ENCODE results near the gene HPCA. TPM values are rescaled to one million over a fixed set of nuclear protein-coding genes. Genes with fewer than 3 reads are reported as not detected.

Gene HPCA
- total and polyA plus RNA-seq, 8 donors: 0.16 to 0.61 (median 0.35) TPM; not detected in 1

DNA sequence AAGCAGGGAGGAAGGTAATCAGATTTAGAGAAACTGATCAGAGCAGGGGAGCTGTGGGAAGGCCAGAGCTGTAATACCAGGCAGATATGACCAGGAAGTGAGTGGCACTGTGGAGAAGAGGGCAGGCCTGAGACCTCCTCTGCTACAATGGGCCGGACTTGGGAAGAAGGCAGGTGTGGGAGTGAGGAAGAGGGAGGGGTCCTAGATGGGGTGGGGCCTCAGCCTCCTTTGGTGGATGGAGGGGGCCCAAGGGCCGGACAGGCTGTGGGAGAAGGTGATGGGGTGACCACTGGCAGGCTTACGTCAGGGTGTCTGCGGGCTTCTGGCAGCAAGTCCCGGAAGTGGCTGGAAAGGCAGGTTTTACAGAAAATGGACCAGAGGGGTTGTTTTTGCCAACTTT, 5.0 kb upstream of the HPCA start:
- ATAC-seq (no peak), DNase-seq (no peak)
- Histone ChIP-seq H3K36me3 (no peaks in the 10 kb centered on the region), H3K27me3 (peaks cover 16 to 64% of the 10 kb centered on the region in 2 donors), H3K4me1 (no peaks in the 10 kb centered on the region), H3K4me3 (no peak overlapping the region), H3K9me3 (no peaks in the 10 kb centered on the region), H3K27ac (no peak overlapping the region)
- intact Hi-C loops (cut with DNase I): no loop called here
- TF ChIP-seq, protein P1, sequence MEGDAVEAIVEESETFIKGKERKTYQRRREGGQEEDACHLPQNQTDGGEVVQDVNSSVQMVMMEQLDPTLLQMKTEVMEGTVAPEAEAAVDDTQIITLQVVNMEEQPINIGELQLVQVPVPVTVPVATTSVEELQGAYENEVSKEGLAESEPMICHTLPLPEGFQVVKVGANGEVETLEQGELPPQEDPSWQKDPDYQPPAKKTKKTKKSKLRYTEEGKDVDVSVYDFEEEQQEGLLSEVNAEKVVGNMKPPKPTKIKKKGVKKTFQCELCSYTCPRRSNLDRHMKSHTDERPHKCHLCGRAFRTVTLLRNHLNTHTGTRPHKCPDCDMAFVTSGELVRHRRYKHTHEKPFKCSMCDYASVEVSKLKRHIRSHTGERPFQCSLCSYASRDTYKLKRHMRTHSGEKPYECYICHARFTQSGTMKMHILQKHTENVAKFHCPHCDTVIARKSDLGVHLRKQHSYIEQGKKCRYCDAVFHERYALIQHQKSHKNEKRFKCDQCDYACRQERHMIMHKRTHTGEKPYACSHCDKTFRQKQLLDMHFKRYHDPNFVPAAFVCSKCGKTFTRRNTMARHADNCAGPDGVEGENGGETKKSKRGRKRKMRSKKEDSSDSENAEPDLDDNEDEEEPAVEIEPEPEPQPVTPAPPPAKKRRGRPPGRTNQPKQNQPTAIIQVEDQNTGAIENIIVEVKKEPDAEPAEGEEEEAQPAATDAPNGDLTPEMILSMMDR (IDR thresholded peaks at IDR 0.05): no peak

DNA sequence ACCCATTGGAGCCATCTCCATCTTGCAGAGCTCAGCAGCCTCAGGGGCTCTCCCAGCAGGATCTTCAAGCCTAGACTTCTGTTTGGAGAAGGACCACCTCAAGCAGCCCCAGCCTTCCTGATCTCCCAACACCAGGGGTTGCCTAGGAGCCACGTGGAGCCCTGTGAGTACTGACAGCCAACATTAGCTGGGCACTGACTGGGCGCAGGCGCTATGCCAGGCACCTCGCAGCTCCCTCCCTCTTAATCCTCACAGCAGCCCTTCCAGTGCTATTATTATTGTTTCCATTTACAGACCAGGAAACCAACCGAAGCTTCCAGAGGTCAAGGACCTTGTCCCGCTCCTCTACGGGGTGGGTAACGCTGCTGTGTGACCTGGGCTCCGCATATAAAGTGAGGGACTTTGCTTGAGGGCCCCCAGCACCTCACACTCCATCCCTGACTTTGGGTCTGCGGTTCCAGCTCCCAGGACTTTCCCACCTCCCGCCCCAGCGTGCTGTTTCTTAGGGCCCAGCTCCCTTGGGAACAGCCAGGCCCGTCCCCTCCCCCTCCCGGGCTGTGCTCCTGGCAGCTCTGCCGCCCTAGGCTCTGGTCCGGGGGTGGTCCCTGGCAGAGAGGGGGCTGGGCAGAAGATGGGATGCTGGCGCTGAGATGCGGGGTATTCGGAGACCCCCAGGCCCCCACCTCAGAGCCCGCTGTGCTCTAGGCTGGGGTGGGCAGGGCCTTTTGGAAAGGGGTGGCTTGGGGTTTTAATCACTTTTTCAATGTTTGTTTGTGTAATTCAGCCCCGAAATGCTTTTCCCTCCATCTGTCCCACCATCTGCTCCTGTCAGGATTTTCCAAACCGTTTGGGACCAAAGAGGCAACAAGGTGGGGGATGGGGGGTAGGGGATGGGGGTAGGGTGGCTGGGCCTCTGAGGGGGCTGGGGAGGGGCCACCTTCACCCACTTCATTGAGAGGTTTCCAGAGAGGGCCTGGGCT, 4.1 kb upstream of the HPCA start:
- no peaks in the 10 kb centered on the region for H3K36me3 ChIP-seq
- ATAC-seq: no peak
- no peak overlapping the region for H3K27ac ChIP-seq
- intact Hi-C loops (cut with DNase I): no loop called here
- H3K9me3 ChIP-seq: no peaks in the 10 kb centered on the region
- TF ChIP-seq, protein P1 (IDR thresholded peaks at IDR 0.05): no peak
- H3K4me1 ChIP-seq: no peaks in the 10 kb centered on the region
- peak in 1 of 4 donors; percentile 61 for DNase-seq
- no peak overlapping the region for H3K4me3 ChIP-seq
- peaks cover 25 to 64% of the 10 kb centered on the region in 2 donors for H3K27me3 ChIP-seq

DNA sequence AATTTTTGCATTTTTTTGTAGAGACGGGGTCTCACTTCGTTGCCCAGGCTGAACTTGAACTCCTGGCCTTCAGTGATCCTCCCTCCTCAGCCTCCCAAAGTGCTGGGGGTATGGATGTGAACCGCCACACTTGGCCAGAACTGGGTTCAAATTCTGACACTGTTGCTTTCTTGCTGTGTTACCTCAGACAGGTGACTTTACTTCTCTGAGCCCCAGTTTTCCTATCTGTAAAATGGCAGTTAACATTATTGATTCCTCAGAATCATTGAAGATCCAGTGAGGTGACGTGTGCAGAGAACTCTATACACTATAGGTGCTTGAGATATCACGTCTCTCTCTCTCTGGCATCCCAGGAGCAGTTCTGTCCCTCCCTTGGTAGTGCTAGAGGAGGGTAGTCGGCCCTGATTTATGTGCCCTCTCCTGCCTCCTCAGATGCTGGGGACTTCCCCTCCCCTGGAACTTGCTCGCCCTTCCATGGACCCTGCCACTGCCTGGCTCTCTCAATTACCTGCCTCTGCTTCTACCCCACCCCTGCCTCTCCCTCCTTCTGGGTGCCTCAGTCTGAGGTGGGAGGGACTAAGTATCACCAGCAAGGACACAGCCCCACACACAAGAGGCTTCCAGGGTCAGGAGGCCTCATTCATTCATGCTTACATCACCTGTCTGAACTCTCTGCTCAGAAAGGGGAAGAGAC, 2.8 kb upstream of the HPCA start:
- H3K27ac ChIP-seq: no peak overlapping the region
- H3K27me3 ChIP-seq: peaks cover 31 to 65% of the 10 kb centered on the region in 2 donors
- no peaks in the 10 kb centered on the region for H3K4me1 ChIP-seq
- no peaks in the 10 kb centered on the region for H3K36me3 ChIP-seq
- no peaks in the 10 kb centered on the region for H3K9me3 ChIP-seq
- H3K4me3 ChIP-seq: no peak overlapping the region
- TF ChIP-seq, protein P1 (IDR thresholded peaks at IDR 0.05): no peak
- no peak for ATAC-seq
- intact Hi-C loops (cut with DNase I): no loop called here
- DNase-seq: no peak

DNA sequence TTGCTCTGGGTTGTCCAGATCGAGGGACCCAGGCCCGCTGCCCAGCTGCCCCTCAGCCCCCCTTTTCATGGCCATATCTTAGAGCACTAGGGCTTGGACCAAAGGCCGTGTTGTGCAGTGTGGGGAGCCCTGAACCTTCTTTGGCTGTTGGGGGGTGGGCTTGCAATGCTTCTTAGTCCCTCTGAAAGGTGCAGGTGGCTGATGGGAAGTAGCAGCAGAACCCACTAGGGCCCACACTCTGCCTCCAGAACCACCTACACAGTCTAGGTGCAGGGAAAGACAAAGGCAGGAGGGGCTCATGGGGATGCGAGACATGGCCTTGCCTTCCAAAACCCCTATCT, 2.3 kb upstream of the HPCA start:
- Histone ChIP-seq H3K9me3 (no peaks in the 10 kb centered on the region), H3K36me3 (no peaks in the 10 kb centered on the region), H3K4me3 (no peak overlapping the region), H3K4me1 (no peaks in the 10 kb centered on the region), H3K27me3 (peaks cover 31 to 65% of the 10 kb centered on the region in 2 donors), H3K27ac (no peak overlapping the region)
- no peak for ATAC-seq
- no peak for DNase-seq
- intact Hi-C loops (cut with DNase I): no loop called here
- TF ChIP-seq, protein P1 (IDR thresholded peaks at IDR 0.05): no peak

DNA sequence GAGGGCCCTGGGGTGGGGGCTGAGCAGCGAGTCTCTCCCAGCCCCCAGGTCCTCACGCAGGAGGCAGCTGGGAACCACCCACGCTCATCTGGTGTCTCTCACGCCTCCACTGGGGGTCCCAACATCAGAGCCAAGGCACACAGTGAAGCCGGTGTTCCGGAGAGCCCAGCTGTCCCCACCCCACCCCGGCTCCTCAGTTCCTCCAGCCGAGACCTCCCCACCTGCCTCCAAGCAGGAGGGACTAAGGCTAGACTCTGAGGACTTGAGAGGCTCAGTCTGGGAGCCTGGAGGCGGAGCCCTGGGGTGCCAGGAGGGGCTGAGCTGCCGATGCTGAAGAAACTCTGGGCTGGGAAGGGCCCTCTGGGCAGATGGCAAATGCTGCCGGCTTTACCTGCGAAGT, 1.6 kb upstream of the HPCA start:
- Histone ChIP-seq H3K27ac (no peak overlapping the region), H3K4me1 (no peaks in the 10 kb centered on the region), H3K9me3 (no peaks in the 10 kb centered on the region), H3K36me3 (no peaks in the 10 kb centered on the region), H3K4me3 (no peak overlapping the region), H3K27me3 (peaks cover 31 to 71% of the 10 kb centered on the region in 2 donors)
- ATAC-seq (no peak), DNase-seq (no peak)
- TF ChIP-seq, protein P1 (IDR thresholded peaks at IDR 0.05): no peak
- intact Hi-C loops (cut with DNase I): no loop called here

Data from left lung (tissue), 10 donors.